HepG2 (cell line): ENCODE results near the gene WDR18. TPM values are rescaled to one million over a fixed set of nuclear protein-coding genes. Genes with fewer than 3 reads are reported as not detected.

Source experiments
- ATAC-seq: fragments of 200-7000 bp; cut with Tn5 transposase; 3 replicates; pipeline ENCODE4 v1.9.1; 2020; ENCODE audit warnings: mild to moderate bottlenecking, moderate library complexity
- BruUV-seq: library from RNA; stranded (reverse); fragments of 400-500 nt; replicated peaks from 2 replicates; lab custom pipeline; 2021; lab: Mats Ljungman, UMichigan
- CTCF ChIA-PET: fragments of 300-600 bp; formaldehyde crosslinking; extraction: SDS; loops from one replicate; lab custom pipeline; 2021; ENCODE audit warnings: low total read pairs, inconsistent platforms, low intra/inter-chr PET ratio; lab: Yijun Ruan, JAX
- POLR2A ChIA-PET: fragments of 350-600 bp; sonication (Branson Sonifier 250); formaldehyde crosslinking; loops from one replicate; lab custom pipeline; 2020; ENCODE audit warnings: antibody characterized with exemption, inconsistent platforms; lab: Yijun Ruan, JAX
- DNase-seq: peaks from one replicate; pipeline ENCODE4 v3.0.0-alpha.2; 2015; ENCODE audit warnings: low spot score
- FAIRE-seq: peaks from 3 replicates; lab custom pipeline; 2011; peaks lifted over from hg19 to GRCh38; lab: Jason Lieb, UNC
- H2AFZ ChIP-seq: one replicate; pipeline ENCODE4 v1.6.1; 2011; ENCODE audit warnings: low read length, inconsistent platforms
- H3K27ac ChIP-seq: fragments of 300-600 bp; 3 replicates; pipeline ENCODE4 v1.8.0; 2011; ENCODE audit warnings: mixed run types, mild to moderate bottlenecking, mixed read lengths, low read length, inconsistent platforms; ENCODE audit not compliant: insufficient read depth; ENCODE audit errors: extremely low read length
- H3K27me3 ChIP-seq, 2 experiments: fragments of 200-600 bp in 1 of 2; 2 replicates in 1 of 2; 3 replicates in 1 of 2; pipeline versions ENCODE4 v1.6.0 to v1.8.0; 2011; ENCODE audit warnings: low read length in 2 of 2, mild to moderate bottlenecking in 2 of 2, moderate library complexity in 2 of 2, inconsistent platforms in 1 of 2; ENCODE audit not compliant: insufficient read depth in 2 of 2, control insufficient read depth in 1 of 2
- H3K36me3 ChIP-seq, 2 experiments: fragments of 200-600 bp in 1 of 2; replicated peaks in 1 of 2; 2 replicates in 1 of 2; 3 replicates in 1 of 2; pipeline versions ENCODE4 v1.5.1 to v1.8.0; 2011; ENCODE audit warnings: low read length in 2 of 2, inconsistent platforms in 1 of 2; ENCODE audit not compliant: insufficient read depth in 2 of 2, control insufficient read depth in 1 of 2
- H3K4me1 ChIP-seq: 2 replicates; pipeline ENCODE4 v1.5.1; 2012; ENCODE audit warnings: low read length, inconsistent platforms; ENCODE audit not compliant: insufficient read depth
- H3K4me2 ChIP-seq: 2 replicates; pipeline ENCODE4 v1.6.0; 2011; ENCODE audit warnings: low read depth, low read length, inconsistent platforms
- H3K4me3 ChIP-seq, 3 experiments: fragments of 200-600 bp in 1 of 3; sonication (generic), shearing (Covaris generic) in 1 of 3; replicated peaks in 1 of 3; 2 replicates each; pipeline ENCODE4 v1.5.1; 2011 to 2016; ENCODE audit warnings: low read length in 3 of 3, inconsistent platforms in 2 of 3, low read depth in 2 of 3, mild to moderate bottlenecking in 2 of 3, control low read depth in 1 of 3, mixed read lengths in 1 of 3; ENCODE audit not compliant: insufficient read depth in 1 of 3
- H3K79me2 ChIP-seq: one replicate; pipeline ENCODE4 v1.6.1; 2011; ENCODE audit warnings: low read length, inconsistent platforms; ENCODE audit not compliant: insufficient read depth
- H3K9ac ChIP-seq: 2 replicates; pipeline ENCODE4 v1.6.0; 2011; ENCODE audit warnings: mild to moderate bottlenecking, low read depth, low read length, inconsistent platforms; ENCODE audit not compliant: insufficient read depth
- H3K9me3 ChIP-seq: 2 replicates; pipeline ENCODE4 v1.5.1; 2012; ENCODE audit warnings: mild to moderate bottlenecking, low read length
- H4K20me1 ChIP-seq: 2 replicates; pipeline ENCODE4 v1.6.0; 2011; ENCODE audit warnings: inconsistent platforms, mild to moderate bottlenecking, low read length, moderate library complexity; ENCODE audit not compliant: insufficient read depth
- ARNT2 ChIP-seq: sonication (generic); formaldehyde crosslinking; IDR thresholded peaks from 2 replicates; pipeline ENCODE4 v1.8.0; 2022; ENCODE audit warnings: mild to moderate bottlenecking, low read depth, missing genetic modification reagents, moderate library complexity
- CREM ChIP-seq, 2 experiments: sonication (generic) in 1 of 2; formaldehyde crosslinking in 1 of 2; IDR thresholded peaks; 2 replicates each; pipeline versions ENCODE4 v1.4.0 to v1.6.1; 2016 to 2020; ENCODE audit warnings: antibody characterized with exemption in 1 of 2, mild to moderate bottlenecking in 1 of 2, missing genetic modification reagents in 1 of 2
- DRAP1 ChIP-seq: IDR thresholded peaks from 2 replicates; pipeline ENCODE4 v1.6.1; 2016; ENCODE audit warnings: missing genetic modification reagents, missing compliant biosample characterization
- HMGXB3 ChIP-seq: sonication (generic); formaldehyde crosslinking; IDR thresholded peaks from 2 replicates; pipeline ENCODE4 v1.4.0; 2020; ENCODE audit warnings: missing genetic modification reagents, borderline replicate concordance
- MEIS2 ChIP-seq: sonication (generic); formaldehyde crosslinking; IDR thresholded peaks from 2 replicates; pipeline ENCODE4 v1.9.0; 2021; ENCODE audit warnings: mild to moderate bottlenecking, missing genetic modification reagents
- NFYB ChIP-seq: sonication (generic); formaldehyde crosslinking; IDR thresholded peaks from 2 replicates; pipeline ENCODE4 v1.4.0; 2020; ENCODE audit warnings: missing genetic modification reagents
- PHF21A ChIP-seq: sonication (generic); formaldehyde crosslinking; IDR thresholded peaks from 2 replicates; pipeline ENCODE4 v1.5.0; 2020; ENCODE audit warnings: mild to moderate bottlenecking, missing genetic modification reagents
- RCOR2 ChIP-seq: IDR thresholded peaks from 2 replicates; pipeline ENCODE4 v1.6.1; 2016; ENCODE audit warnings: missing biosample characterization, missing genetic modification reagents
- SAP130 ChIP-seq: IDR thresholded peaks from 2 replicates; pipeline ENCODE4 v1.6.1; 2016; ENCODE audit warnings: low read depth
- ZKSCAN8 ChIP-seq: IDR thresholded peaks from 2 replicates; pipeline ENCODE4 v1.6.1; 2016; ENCODE audit warnings: borderline replicate concordance, missing genetic modification reagents, missing compliant biosample characterization
- ZNF225 ChIP-seq: sonication (generic); formaldehyde crosslinking; IDR thresholded peaks from 2 replicates; pipeline ENCODE4 v1.4.0; 2020; ENCODE audit warnings: mild to moderate bottlenecking, missing genetic modification reagents
- ZNF276 ChIP-seq: sonication (generic); formaldehyde crosslinking; IDR thresholded peaks from 2 replicates; pipeline ENCODE4 v1.4.0; 2020; ENCODE audit warnings: mild to moderate bottlenecking, low read depth, missing genetic modification reagents
- ZNF335 ChIP-seq: sonication (generic); formaldehyde crosslinking; IDR thresholded peaks from 2 replicates; pipeline ENCODE4 v1.4.0; 2020; ENCODE audit warnings: missing genetic modification reagents
- ZNF512 ChIP-seq: sonication (generic); formaldehyde crosslinking; IDR thresholded peaks from 2 replicates; pipeline ENCODE4 v1.4.0; 2020; ENCODE audit warnings: mild to moderate bottlenecking, missing genetic modification reagents
- ZNF724P ChIP-seq: sonication (generic); formaldehyde crosslinking; IDR thresholded peaks from 2 replicates; pipeline ENCODE4 v1.8.0; 2022; ENCODE audit warnings: missing genetic modification reagents, borderline replicate concordance
- WGBS: methylation state at CpG from one replicate; pipeline ENCODE4 v1.1.6; 2017; ENCODE audit warnings: low lambda C conversion rate; 5-methylcytosine and 5-hydroxymethylcytosine counted together
- in situ Hi-C: cut with HindIII; loops from 2 replicates; pipeline ENCODE4 v1.10.0; 2017; ENCODE audit warnings: low pct_unique_long_range_greater_than_20kb; ENCODE audit not compliant: extremely low pct_ligation_motif_present
- intact Hi-C: fragments of 100-400 bp; cut with micrococcal nuclease; formaldehyde crosslinking; loops from one replicate; pipeline ENCODE4 v1.10.0; 2022; ENCODE audit not compliant: unreplicated experiment
- polyA plus RNA-seq, 8 experiments: library from polyadenylated mRNA; depleted of rRNA in 3 of 8; stranded (reverse) in 7 of 8; unstranded in 1 of 8; fragments of >200 nt; fragmentation: Illumina TruSeq in 4 of 8; extraction: Trizol in 4 of 8; gene quantifications; 2 replicates each; pipeline versions ENCODE4 v1.2.1 to v1.2.3, GENCODE V29; 2011 to 2016; ENCODE audit warnings: low read depth in 4 of 8, missing spikeins in 1 of 8, mixed read lengths in 1 of 8; ENCODE audit not compliant: insufficient read depth in 1 of 8
- total RNA-seq, 5 experiments: library from RNA; depleted of rRNA; stranded (reverse); fragments of >200 nt; fragmentation: Illumina TruSeq; extraction: Trizol; gene quantifications; 2 replicates each; pipeline ENCODE4 v1.2.3, GENCODE V29; 2016; ENCODE audit warnings: low read depth in 1 of 5

The WDR18 gene
- total and polyA plus RNA-seq, 2 of the 13 experiments (the other 11 are each of a cell fraction or from before 2014, with no cell fraction given), result 36.4 to 47.6 TPM

- in situ Hi-C loops, result no loop called here
- Histone ChIP-seq H3K4me3 (peak overlapping the region; percentile 62 to 79 (median 73)), H3K9ac (peak overlapping the region; percentile 58), H3K27ac (peak overlapping the region; percentile 23), H4K20me1 (no peaks in the 10 kb centered on the region), H3K27me3 (no peaks in the 10 kb centered on the region), H3K4me1 (peaks cover 30% of the 10 kb centered on the region), H2AFZ (no peak overlapping the region), H3K9me3 (no peaks in the 10 kb centered on the region), H3K4me2 (peak overlapping the region; percentile 98), H3K79me2 (no peaks in the 10 kb centered on the region), H3K36me3 (peaks cover 4 to 17% of the 10 kb centered on the region in 2 experiments; a peak in 4 of 5 replicates)
- FAIRE-seq, result peak; percentile 81
- CTCF ChIA-PET, result no interaction called here
- BruUV-seq, result no TSS peak
- peak; percentile 73 for ATAC-seq
- peak; percentile 87 for DNase-seq
- WGBS, result 0% methylated on average over 8 of the region's 27 CpGs
- POLR2A ChIA-PET, result interaction anchor here (0.8 to 4.1 kb wide), 8 partner anchors 8 to 57 kb away, joined by 3 to 71 read pairs (median 4); partner anchors contain the start of gene CNN2
- intact Hi-C loops, result no loop called here
- TF ChIP-seq ZNF335, result 0 out of 2 replicates have a peak, but pooled peaks have one; percentile 33
- TF ChIP-seq DRAP1 (CRISPR knock-in tag), result 0 out of 2 replicates have a peak, but pooled peaks have one; percentile 6
- no peak for TF ChIP-seq ZNF724P (CRISPR knock-in tag)
- peak; percentile 31; the same call in 1 of the 2 replicates for TF ChIP-seq RCOR2 (CRISPR knock-in tag)
- TF ChIP-seq CREM (IDR thresholded peaks at IDR 0.05), result peak; percentile 22; the same call in 1 of the 2 replicates
- TF ChIP-seq CREM (CRISPR knock-in tag; IDR thresholded peaks at IDR 0.05), result no peak
- peak; percentile 58; the same call in 1 of the 2 replicates for TF ChIP-seq PHF21A (CRISPR knock-in tag)
- TF ChIP-seq HMGXB3 (CRISPR knock-in tag), result peak; percentile 37; the same call in 1 of the 2 replicates
- peak; percentile 73 for TF ChIP-seq SAP130
- TF ChIP-seq ZNF276 (CRISPR knock-in tag), result no peak
- 0 out of 2 replicates have a peak, but pooled peaks have one; percentile 56 for TF ChIP-seq MEIS2 (CRISPR knock-in tag)
- no peak for TF ChIP-seq ZNF512
- 0 out of 2 replicates have a peak, but pooled peaks have one; percentile 58 for TF ChIP-seq ARNT2 (CRISPR knock-in tag)
- peak; percentile 98 for TF ChIP-seq ZKSCAN8
- TF ChIP-seq ZNF225 (CRISPR knock-in tag), result no peak
- peak; percentile 99 for TF ChIP-seq NFYB
These were observed 56.5 kb downstream of the WDR18 start for GRCh38 chr19:1040476-1041271.
